OCI-M2 (cell line): Measurements from ENCODE around the gene NRARP.
"Not testable (repeated sequence)": the region's sequence is repeated elsewhere in the genome, so short reads cannot be mapped to it uniquely, and the experiment has no call there.

Experiments
- DNase-seq: peaks from one replicate; lab custom pipeline; 2025; ENCODE audit not compliant: unreplicated experiment; lab: John Stamatoyannopoulos, UW

Gene NRARP

DNA sequence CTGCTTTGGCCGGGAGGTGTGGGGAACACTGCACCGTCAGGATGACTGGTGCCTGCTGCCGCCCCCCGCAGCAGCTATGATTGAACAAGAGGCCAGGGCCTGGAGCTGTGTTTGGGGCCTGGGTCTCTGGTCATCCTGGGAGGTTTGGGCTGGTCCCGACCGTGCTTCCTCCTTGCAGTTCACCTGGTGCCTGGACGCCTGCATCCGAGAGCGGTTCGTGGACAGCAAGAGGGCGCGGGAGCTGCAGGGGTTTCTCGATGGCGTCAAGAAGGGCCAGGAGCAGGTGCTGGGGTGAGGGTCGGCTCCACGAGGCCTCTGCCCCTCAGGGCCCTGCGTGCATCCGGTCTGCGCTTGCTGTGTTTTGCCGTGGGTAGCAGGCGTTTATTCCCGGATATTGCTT lies 38.0 kb downstream of the NRARP start:
- no peak for DNase-seq

DNA sequence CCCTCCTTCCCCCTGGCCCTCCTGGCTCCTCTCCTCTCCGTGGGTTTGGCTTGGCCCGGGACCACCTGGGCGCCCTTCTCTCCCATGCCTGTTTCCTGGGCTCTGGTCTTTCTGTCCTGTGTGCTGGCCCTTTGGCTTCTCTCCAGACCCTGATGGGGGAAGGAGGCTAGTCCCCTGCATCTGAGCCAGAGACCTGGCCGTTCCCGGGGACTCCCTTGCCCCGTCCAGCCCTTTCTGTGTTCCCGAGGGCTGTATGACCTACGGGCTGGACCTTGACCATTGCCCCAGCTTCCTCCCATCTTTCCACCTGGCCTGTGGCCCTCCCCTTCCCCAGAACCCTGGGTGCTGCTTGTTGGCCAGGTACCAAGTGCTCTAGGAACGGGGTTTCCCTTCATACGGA lies 38.6 kb downstream of the NRARP start:
- no peak for DNase-seq

DNA sequence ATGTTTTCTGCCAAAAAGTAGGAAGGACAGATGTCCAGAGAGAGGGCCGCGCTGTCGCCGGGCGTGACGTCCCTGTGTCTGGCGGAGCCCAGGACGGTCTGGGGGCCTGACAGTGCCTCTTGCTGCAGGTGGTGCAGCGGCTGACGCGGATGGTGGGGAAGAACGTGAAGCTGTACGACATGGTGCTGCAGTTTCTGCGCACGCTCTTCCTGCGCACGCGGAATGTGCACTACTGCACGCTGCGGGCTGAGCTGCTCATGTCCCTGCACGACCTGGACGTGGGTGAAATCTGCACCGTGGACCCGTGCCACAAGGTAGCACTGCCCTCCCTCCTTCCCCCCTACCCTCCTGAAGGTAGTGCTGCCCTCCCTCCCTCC lies 39.2 kb downstream of the NRARP start:
- no peak for DNase-seq

DNA sequence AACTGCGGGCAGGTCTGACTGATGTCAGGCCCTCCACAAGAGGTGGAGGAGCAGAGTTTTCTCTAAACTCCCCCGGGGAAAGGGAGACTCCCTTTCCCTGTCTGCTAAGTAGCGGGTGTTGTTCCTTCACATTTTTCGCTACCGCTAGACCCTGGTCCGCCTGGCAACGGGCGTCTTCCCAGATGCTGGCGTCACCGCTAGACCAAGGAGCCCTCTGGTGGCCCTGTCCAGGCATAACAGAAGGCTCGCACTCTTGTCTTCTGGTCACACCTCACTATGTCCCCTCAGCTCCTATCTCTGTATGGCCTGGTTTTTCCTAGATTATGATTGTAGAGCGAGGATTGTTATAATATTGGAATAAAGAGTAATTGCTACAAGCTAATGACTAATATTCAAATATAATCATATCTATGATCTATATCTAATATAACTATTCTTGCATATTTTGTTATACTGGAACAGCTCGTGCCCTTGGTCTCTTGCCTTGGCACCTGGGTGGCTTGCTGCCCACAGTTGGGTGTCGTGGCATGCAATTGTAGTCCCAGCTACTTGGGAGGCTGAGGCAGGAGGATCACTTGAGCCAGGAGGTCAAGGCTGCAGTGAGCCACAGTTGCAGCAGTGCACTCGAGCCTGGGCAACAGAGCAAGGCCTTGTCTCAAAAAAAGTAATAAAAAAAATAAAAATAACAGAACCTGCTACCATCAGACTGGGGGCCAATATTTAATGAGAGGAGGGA lies 39.7 kb downstream of the NRARP start:
- not testable (repeated sequence) for DNase-seq

DNA sequence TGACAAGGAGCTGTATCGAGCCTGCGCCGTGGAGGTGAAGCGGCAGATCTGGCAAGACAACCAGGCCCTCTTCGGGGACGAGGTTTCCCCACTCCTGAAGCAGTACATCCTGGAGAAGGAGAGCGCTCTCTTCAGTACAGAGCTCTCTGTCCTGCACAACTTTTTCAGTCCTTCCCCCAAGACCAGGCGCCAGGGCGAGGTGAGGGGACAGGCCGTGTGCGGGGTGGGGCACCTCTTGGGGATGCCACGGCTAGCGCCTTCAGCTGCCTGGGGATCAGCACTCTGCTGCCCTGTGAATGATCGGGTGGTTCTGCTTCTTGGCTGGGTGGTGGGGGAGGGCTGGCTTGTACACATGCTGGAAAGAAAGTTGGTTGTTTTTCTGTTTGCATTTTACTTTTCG lies 45.2 kb downstream of the NRARP start:
- no peak for DNase-seq

DNA sequence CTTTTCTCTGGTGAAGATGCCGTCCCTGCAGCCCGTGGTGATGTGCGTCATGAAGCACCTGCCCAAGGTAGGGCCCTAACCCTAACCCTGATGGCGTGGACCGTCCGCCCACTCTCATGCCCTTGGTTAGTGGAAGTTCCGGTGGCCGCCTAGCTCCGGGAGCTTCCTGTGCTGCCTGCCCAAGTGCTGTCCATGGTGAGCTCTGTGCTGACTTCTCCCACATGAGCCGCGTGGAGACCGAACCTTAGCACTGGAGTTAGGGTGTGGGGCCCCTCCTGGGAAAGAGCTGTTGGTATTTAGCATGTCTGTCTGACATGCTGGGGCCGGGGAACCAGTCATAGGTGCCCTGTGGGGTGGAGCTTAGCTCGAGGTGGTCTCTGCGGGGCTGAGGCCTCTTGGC lies 45.7 kb downstream of the NRARP start:
- no peak for DNase-seq

DNA sequence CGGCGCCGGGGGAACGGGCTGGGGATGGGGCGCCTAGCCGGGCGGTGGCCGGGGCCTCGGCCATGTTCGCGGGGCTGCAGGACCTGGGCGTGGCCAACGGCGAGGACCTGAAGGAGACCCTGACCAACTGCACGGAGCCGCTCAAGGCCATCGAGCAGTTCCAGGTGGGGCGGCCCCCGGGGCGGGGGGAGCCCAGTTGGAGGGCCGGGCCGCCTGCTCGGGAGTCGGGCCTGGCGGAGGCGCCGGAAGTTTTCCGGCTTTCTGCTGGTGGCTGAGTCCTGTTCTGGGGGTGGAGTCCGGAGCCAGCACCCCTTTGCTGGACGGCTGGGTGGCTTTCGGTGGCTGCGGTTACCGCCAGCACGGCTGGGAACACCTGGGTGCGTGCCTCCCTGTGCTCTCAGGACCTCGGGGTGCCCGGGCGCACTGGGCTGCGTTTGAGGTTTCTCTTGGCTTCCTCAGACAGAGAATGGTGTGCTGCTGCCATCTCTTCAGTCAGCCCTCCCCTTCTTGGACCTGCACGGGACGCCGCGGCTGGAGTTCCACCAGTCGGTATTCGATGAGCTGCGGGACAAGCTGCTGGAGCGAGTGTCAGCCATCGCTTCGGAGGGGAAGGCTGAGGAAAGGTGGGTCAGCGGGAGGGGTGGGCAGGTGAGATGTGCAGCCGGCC lies 46.5 kb downstream of the NRARP start:
- no peak for DNase-seq

DNA sequence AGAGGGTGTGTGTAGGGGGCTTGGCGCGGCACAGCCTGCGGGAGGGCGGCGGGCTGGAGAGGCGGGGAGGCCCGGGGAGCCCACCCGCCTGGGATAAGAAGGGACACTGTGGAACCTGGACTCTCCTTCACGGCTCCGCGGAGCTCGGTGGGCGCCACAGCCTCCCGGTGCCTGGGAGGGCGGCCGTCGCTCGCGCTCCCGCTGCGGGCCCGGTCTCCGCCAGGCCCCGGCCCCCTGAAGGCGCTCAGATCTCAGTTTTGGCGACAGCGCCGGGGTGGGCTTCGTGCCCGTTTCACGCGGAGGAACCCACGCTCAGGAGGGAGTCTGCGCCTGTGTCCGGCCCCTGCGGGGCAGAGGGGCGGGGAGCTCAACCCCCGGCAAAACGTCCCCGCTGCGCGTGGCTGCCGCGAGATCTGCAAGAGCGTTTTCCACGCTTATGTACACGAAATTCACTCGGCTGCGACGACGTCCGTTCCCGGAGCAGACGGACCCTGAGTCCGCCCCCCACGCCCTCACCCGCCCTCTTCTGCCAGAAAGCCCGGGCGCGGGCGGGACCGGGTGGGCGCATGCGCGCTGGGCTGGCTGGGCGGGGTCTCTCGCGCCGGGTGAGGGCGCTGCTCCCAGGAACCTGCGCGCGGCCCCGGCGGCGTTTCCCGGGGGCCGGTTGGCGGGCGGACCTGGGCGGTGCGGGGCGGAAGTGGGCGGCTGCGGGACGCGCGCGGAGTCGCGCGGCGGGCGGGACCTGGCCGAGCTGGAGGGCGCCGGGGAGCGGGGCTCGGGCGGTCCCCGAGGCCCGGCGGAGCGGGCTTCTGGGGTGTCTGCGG lies 47.2 kb downstream of the NRARP start, which contains the start of gene NELFB:
Gene NELFB (plus strand): TSS at position 704 of the 824 bp plus-strand sequence.
- DNase-seq, result peak; percentile 21

DNA sequence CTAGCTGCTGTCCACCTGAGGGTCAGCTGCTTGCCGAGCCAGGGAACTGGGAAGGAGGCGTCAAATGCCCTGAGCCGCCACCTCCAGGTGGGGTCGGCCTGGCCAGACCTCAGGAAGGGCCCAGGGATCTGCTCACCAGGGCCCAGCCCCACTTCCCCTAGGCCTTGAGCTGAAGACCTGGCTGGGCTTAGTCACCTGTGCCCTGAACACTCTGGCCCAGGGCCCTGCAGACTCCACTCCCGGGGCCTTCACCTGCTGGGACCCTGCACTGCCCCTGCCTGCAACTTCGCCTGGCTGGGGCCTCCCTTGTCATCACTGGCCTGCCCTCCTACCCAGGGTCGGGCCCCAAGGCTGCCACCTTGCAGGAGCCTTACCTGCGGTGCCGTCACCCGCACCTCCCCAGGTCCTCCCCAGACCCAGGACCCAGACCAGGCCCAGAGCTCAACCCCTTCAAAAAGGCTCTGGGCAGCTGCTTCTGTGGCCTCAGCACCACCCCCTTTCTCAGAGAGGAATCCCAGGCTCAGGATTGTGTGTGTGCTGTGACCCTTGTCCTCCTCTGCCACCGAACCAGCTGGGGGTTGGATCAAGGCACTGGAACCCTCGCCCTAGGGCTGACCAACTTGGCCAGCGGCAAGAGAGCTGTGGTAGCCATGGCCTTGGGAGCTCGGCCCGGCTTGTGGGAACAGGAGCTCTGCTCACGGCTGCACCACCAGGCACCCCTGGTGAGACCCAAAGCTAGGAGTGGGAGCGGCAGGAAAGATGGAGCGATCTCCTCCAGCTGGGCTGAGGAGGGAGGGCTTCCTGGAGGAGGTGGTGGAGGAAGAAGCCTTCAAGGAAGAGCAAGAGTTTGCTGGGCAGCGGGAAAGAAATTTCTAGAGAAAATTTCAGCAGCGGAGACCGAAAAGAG lies 48.1 kb downstream of the NRARP start:
- DNase-seq, result no peak

DNA sequence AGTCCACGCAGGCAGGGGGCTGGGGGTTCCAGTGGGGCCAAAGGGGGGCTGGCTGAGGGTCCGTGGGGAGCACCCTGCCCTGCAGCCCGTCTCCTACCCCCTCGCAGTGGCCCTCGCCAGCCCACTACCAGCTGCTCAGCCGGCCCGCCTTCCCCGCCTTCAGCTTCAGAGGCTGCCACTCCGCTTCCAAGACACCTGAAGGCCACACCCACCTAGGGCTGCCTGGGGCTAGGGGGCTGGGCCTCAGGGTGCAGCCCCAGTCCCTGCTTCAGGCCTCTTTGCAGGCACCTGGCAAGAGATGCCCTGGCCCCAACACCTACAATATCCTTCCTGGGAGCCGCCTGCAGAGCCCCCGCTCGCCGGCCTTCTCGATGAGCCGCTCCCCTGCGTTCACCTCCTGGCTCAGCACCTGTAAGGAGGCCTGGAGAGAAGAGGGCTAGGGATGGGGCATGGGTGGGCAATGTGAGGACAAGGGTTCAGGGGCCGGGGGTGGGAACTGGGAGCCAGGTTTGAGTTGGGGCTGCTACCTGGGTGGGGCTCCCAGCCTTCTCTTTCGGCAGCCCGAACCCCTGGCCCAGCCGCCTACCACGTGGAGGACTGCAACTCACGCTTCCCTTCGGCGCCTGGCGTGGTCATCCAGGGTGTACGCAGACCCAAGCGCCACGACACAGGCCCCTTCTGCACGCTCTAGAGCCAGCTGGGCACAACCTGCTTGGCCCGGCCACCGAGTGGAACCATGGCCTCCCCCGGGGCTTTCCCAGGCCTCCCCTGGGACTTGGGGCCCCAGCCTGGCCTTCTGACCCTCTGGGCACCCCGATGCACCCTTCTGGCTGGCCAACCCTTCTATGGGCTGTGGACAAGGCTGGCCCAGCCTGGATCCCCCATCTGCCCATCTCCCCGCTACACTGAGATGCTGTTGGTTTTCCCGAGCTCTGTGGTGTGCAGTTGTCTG lies 49.2 kb downstream of the NRARP start:
- DNase-seq, result no peak

DNA sequence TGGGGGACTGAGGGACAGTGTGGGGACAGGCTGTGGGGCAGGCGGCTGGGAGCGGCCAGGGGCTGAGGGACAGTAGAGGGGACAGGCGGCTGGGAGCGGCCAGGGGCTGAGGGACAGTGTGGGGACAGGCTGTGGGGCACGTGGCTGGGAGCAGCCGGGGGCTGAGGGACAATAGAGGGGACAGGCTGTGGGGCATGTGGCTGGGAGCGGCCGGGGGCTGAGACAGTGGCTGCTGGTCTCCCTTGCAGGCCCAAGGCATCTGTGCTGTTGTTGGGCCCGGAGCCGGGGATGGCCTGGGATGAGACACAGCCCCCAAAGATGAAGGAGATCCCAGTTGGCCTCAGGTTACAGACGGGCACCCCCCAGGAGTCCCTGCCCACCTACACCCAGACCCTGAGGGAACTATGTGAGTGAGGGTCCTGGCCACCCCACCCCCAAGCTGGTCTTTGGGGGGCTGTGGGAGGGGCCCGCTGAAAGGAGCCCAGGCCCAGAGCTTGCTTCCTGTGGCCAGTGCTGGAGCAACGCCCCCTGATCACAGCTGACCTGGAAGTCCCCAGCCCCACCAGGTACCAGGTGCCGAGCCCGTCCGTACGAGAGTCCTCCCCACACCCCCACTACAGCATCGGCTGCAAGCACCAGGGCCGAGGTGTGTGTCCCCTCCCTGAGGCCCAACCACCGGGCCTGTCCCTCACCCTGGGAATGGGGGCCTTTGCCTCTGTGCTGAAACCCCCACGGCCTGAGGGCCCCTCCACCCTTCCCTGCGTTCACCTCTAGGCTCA lies 50.4 kb downstream of the NRARP start:
- DNase-seq, result no peak

DNA sequence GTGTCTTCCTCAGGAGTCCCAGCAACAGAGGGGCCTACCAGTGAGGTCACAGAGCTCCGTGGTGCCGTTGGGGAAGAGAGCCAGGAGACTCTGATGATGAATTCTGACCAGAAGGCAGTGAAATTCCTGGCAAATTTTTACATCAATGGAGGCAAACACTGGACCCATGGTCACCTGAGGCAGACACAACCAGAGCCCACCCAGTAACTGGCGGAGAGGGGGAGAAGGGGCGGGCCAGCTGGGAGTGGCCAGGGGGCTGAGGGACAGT lies 50.9 kb downstream of the NRARP start, which contains the start of gene STPG3:
Gene STPG3 (plus strand): TSS at position 93 of the 268 bp plus-strand sequence. CDS start 1 bp downstream, at position 94.
- DNase-seq, result no peak

DNA sequence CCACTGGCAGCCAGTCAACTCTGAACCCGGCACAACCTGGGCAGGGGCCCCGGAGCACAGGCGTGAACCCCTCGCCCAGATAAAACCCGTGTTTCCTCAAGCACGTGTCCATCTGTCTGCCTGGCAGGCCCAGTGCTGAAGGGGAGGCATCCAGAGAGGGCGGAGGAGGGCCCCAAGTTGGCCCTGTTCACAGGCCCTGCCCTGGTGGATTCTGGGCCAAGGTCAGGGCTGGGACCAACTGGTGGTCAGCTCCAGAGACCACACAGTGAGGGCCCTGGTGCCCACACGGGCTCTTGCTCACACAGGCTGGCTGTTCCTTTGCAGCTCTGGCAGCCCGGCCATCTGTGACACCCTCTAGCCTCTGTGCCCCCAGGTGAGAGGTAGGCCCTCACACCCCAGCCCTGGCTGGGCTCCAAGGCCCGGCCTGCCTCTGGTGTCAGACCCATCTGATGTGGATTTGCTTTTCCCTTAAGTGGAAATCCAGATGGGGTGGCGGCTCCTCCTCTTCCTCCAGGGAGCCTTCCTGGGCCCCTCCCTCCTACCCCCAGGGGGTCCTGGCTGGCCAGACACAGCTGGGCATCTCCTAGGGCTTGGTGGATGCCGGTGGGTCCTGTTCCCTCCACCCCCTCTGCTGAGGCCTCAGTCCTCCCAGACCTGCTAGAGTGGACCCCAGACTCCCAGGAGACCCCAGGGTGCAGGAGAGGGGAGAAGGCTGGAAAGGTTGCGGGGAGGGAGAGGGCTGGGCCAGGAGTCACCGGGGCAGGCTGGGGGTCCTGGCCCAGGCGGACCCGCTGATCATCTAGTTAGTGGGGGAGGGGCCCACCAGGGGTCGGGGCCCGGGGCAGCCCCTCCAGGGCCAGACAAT lies 51.5 kb downstream of the NRARP start:
- no peak for DNase-seq
